SH-SY5Y (cell line): ENCODE data around the gene RNF157.

ENCODE experiments used
- GATA2 ChIP-seq: IDR thresholded peaks from 2 replicates; pipeline ENCODE4 v1.6.1; 2011; ENCODE audit warnings: mild to moderate bottlenecking, low read depth, low read length
- GATA3 ChIP-seq: IDR thresholded peaks from 2 replicates; pipeline ENCODE4 v1.6.1; 2011; ENCODE audit warnings: low read depth, mild to moderate bottlenecking, low read length, moderate library complexity

Gene RNF157

GRCh38 chr17:76240461-76241203, at the start of gene RNF157:
TSS of gene RNF157 (minus strand) at chr17:76240493. CDS start at chr17:76240240, 253 bp downstream.
- TF ChIP-seq GATA2 (no peak), GATA3 (no peak)

- TF ChIP-seq GATA3 (no peak), GATA2 (no peak)
These were observed 41.5 kb upstream of the RNF157 start for GRCh38 chr17:76281573-76282371.

GRCh38 chr17:76280650-76281049, 40.4 kb upstream of the RNF157 start:
- TF ChIP-seq GATA2, result no peak

- TF ChIP-seq GATA3, result no peak
- no peak for TF ChIP-seq GATA2
These were observed 39.5 kb upstream of the RNF157 start for GRCh38 chr17:76279742-76280287.

GRCh38 chr17:76278952-76279741, 38.9 kb upstream of the RNF157 start:
- no peak for TF ChIP-seq GATA3
- TF ChIP-seq GATA2, result no peak

GRCh38 chr17:76278268-76278908, 38.1 kb upstream of the RNF157 start:
- TF ChIP-seq GATA3, result no peak
- no peak for TF ChIP-seq GATA2

GRCh38 chr17:76277300-76278267, 37.3 kb upstream of the RNF157 start:
- TF ChIP-seq GATA2 (no peak), GATA3 (no peak)

- no peak for TF ChIP-seq GATA3
- no peak for TF ChIP-seq GATA2
These were observed 36.4 kb upstream of the RNF157 start for GRCh38 chr17:76276461-76277299.

GRCh38 chr17:76276069-76276431, 35.8 kb upstream of the RNF157 start:
- no peak for TF ChIP-seq GATA3
- no peak for TF ChIP-seq GATA2

GRCh38 chr17:76275382-76276068, 35.2 kb upstream of the RNF157 start:
- TF ChIP-seq GATA3 (no peak), GATA2 (no peak)

- no peak for TF ChIP-seq GATA2
- no peak for TF ChIP-seq GATA3
These were observed 34.0 kb upstream of the RNF157 start for GRCh38 chr17:76274112-76274956.

GRCh38 chr17:76273445-76274111, 33.3 kb upstream of the RNF157 start:
- no peak for TF ChIP-seq GATA3
- TF ChIP-seq GATA2, result no peak
